GM19463 (cell line): Measurements from ENCODE around the gene ANKZF1.
"Not testable (repeated sequence)": the region's sequence is repeated elsewhere in the genome, so short reads cannot be mapped to it uniquely, and the experiment has no call there.

Source experiments
- ATAC-seq: cut with Tn5 transposase; IDR thresholded peaks from one replicate; pipeline ENCODE4 v1.9.1; 2021; ENCODE audit warnings: mild to moderate bottlenecking, moderate library complexity; ENCODE audit not compliant: unreplicated experiment

ANKZF1 gene, protein sequence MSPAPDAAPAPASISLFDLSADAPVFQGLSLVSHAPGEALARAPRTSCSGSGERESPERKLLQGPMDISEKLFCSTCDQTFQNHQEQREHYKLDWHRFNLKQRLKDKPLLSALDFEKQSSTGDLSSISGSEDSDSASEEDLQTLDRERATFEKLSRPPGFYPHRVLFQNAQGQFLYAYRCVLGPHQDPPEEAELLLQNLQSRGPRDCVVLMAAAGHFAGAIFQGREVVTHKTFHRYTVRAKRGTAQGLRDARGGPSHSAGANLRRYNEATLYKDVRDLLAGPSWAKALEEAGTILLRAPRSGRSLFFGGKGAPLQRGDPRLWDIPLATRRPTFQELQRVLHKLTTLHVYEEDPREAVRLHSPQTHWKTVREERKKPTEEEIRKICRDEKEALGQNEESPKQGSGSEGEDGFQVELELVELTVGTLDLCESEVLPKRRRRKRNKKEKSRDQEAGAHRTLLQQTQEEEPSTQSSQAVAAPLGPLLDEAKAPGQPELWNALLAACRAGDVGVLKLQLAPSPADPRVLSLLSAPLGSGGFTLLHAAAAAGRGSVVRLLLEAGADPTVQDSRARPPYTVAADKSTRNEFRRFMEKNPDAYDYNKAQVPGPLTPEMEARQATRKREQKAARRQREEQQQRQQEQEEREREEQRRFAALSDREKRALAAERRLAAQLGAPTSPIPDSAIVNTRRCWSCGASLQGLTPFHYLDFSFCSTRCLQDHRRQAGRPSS

DNA sequence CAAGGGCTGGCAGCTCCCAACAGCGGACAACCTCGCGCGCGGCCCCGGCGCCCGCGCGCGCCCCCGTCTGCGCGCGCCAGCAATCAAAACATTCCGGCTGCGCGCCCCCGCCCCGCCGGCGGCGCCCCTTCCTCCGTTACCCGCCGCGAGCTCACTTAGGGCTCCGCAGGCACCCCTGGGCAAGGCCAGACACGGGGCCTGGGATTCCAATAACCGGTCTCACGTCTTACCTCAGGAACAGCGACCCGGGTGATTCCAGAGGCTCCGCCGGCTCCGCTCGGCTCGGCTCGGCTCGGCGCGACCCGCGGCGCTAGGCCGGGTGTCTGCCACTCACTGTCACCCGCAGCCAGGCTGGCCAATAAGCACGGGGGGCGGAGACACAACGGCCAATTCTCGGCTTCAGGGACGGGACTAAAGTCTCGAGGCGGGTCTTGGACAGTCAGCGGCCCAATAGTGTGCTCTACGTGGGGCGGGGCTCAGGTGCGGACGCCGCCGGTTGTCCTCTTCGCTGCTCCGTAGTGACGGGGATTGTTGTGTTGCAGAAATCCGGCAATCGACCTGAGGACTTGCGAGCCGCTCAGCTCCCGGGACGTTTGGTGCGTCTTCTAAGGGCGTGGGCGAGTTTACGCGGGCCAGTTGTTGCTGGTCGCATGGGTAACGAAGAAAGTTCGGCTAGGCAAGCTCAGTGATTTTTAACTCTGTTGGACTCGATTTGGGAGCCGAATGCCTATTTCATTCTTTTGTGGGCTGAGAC, at the start of gene ANKZF1, which contains the start of gene ATG9A:
Gene ANKZF1 (plus strand): TSS at position 502 of the 754 bp plus-strand sequence. CDS start 452 bp downstream, outside the sequence.
Gene ATG9A (minus strand): TSS at position 332 of the 754 bp plus-strand sequence. CDS start 1,612 bp downstream, outside the sequence.
- ATAC-seq, result peak; percentile 95

DNA sequence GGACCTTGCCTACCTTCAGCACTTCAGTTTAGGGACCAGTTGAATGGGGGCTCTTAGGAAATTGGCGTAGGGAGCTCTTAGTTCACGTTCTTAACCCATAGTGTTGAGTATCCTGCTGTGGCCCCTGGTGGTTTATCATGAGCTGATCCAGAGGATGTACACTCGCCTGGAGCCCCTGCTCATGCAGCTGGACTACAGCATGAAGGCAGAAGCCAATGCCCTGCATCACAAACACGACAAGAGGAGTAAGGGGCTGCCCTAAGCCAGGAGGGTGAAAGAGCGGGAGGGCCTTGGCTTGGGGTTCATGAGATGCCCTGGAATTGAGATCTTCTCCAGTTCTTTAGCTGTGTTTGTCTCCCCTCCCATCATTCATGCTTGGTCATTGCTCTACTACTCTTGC, 48.6 kb upstream of the ANKZF1 start:
- no peak for ATAC-seq

- ATAC-seq, result no peak
Observed at GRCh38 chr2:219181531-219181930, 48.1 kb upstream of the ANKZF1 start.

- no peak for ATAC-seq
Observed at GRCh38 chr2:219182331-219183150, 47.1 kb upstream of the ANKZF1 start.

GRCh38 chr2:219183151-219183772, 46.3 kb upstream of the ANKZF1 start:
- no peak for ATAC-seq

DNA sequence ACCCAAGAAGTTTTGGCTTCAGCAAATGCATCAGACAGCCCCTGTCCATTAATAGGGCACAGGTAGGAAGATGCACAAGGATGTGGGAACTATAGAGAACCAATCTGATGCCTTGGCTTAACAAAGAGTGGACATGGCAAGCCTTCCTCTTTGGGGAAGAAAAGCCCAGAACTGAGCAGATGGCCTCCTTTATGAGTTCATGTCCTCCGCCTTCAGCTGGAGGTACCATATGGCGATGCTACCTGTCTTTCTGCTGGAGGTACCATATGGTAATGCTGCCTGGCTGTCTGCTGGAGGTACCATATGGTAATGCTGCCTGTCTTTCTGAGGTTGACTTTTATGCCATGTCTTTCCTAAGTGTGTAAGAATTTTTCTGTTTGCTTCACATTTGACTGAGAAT, 45.5 kb upstream of the ANKZF1 start:
- ATAC-seq, result no peak

DNA sequence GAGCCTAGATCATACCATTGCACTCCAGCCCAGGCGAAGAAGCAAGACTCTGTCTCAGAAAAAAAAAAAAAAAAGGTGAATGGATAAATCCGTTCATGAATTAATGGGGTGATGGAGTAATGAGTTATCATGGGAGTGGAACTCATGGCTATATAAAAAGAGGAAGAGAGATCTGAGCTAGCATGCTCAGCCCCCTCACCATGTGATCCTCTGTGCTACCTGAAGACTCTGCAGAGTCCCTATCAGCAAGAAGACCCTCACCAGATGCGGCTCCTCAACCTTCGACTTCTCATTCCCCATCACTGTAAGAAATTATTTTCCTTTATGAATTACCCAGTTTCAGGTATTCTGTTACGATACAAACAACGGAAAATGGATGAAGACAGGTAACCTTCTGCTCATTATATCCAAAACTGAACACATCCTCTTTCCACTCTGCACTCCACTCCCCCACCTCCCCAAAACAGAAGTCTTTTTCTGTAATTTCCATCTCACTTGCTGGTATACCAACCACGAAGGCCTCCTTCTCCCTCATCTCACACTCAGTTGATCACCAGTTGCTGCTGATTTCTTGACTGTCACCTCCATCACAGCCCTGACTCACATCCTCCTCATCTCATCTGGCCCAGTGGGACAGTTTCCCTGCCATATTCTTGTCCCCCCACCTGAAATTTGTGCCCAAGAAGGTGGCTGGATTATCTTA, 42.7 kb upstream of the ANKZF1 start:
- no peak for ATAC-seq

GRCh38 chr2:219197388-219197787, 32.2 kb upstream of the ANKZF1 start:
- ATAC-seq, result no peak

DNA sequence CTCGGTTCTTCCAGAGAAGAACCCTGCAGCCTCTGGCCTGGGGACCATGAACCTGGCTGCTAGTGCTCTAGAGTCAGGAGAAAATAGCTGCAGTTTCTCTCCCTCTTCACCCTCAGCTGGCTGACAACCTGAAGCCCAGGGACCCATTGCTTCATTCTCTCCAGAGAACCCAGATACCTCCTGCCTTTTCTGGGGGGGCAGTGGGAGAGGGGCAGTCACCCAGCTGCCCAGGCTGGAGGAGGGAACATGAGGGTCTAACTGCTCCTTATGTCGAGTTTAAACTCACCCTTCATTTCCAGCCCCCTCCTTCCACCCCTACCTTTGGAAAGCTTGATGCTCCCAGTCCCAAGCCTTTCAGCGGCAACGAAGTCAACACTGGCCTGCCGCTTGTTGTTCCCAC, 30.6 kb upstream of the ANKZF1 start:
- no peak for ATAC-seq

- no peak for ATAC-seq
Observed at GRCh38 chr2:219199470-219200211, 30.0 kb upstream of the ANKZF1 start.

DNA sequence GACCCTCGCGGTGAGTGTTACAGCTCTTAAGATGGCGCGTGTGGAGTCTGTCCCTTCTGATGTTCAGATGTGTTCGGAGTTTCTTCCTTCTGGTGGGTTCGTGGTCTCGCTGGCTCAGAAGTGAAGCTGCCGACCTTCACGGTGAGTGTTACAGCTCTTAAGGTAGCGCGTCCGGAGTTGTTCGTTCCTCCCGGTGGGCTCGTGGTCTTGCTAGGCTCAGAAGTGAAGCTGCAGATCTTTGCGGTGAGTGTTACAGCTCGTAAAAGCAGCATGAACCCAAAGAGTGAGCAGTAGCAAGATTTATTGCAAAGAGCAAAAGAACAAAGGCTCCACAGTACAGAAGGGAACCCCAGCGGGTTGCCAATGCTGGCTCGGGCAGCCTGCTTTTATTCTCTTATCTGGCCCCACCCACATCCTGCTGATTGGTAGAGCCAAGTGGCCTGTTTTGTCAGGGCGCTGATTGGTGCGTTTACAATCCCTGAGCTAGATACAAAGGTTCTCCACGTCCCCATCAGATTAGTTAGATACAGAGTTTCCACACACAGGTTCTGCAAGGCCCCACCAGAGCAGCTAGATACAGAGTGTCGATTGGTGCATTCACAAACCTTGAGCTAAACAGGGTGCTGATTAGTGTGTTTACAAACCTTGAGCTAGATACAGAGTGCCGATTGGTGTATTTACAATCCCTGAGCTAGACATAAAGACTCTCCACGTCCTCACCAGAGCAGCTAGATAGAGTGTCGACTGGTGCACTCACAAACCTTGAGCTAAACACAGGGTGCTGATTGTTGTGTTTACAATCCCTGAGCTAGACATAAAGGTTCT, 28.9 kb upstream of the ANKZF1 start:
- not testable (repeated sequence) for ATAC-seq

DNA sequence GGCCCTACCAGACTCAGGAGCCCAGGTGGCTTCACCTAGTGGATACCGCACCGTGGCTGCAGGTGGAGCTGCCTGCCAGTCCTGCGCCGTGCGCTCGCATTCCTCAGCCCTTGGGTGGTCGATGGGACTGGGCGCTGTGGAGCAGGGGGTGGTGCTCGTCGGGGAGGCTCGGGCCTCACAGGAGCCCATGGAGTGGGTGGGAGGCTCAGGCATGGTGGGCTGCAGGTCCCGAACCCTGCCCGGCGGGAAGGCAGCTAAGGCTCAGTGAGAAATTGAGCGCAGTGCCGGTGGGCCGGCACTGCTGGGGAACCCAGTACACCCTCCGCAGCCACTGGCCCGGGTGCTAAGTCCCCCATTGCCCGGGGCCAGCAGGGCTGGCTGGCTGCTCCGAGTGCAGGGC, 28.3 kb upstream of the ANKZF1 start:
- not testable (repeated sequence) for ATAC-seq

GRCh38 chr2:219204425-219205164, 25.0 kb upstream of the ANKZF1 start:
- ATAC-seq, result no peak

DNA sequence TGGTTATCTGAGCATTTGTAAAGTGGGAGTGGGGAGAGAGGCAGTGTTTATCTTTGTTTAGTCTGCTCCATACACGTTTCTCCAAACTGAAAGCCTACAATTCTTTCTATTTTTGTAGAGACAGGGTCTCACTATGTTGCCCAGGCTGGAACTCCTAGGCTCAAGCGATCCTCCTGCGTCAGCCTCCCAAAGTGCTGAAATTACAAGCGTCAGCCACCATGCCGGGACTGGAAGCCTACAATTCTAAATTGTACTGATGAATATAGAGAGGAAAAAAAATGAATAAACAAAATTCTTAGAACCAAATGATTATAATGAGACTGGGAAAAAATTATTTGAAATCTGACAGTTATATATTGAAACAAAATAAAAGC, 24.5 kb upstream of the ANKZF1 start:
- no peak for ATAC-seq

DNA sequence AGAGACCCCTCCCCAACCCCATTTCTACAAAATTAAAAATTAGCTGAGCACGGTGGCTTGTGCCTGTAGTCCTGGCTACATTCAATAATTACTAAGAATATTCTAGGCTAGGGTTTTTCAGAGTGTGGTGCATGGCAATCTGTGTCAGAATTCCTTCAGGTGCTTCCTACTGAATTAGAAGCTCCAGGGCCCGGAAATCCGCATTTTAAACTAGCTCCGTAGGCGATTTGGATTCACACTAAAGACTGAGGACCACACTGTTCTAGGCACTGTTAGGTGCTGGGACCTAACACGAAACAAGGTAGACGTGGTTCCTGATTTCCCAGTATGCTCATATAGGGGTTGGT, 23.7 kb upstream of the ANKZF1 start:
- no peak for ATAC-seq

DNA sequence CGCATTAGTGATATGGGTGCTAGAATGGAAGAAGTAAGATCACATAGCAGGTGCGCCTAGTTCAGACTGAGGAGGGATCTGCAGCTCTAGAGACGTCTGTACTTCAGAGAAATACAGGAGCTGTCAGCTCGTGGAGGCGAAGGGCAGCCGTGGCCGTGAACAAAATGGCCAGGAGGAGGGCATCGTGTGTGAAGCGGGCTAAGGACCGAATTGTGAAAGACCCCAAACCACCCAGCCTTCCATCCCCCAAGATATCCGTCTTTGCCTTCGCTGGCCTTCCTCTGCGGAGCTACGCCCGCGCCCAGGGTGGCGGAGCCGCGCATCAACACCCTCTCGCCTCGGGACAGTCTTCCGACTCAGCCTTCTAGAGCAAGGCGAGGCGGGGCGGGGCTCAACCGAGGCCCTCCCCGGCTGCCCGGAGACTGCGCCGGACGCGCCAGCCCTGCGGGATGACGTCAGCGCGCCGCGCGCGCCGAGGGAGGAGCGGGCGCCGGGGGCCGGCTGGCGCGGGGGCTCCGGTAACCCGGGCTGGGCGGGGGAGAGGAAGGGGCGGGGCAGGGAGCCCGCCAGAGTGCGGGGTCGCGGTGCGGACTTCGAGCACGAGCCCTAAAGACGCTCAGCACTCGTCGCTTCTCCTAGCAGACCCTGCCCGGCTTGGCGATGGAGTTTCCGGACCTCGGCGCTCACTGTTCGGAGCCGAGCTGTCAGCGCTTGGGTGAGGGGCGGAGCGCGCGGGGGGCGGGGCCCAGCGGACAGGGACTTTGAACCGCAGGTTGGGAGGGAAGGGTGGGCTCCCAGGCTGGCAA, 23.1 kb upstream of the ANKZF1 start, which contains the start of gene ZFAND2B:
Gene ZFAND2B (plus strand): TSS at position 455 of the 806 bp plus-strand sequence. CDS start 206 bp downstream, at position 661.
- ATAC-seq, result peak; percentile 98
